HEK293T (cell line): ENCODE measurements around the gene RAD18.

Source experiments
- CTCF ChIA-PET: fragments of 350-600 bp; formaldehyde crosslinking; extraction: SDS; loops from one replicate; lab custom pipeline; 2021; ENCODE audit warnings: antibody characterized with exemption, inconsistent platforms; lab: Yijun Ruan, JAX
- POLR2A ChIA-PET: fragments of 350-600 bp; formaldehyde crosslinking; extraction: SDS; loops from one replicate; lab custom pipeline; 2020; ENCODE audit warnings: antibody characterized with exemption, inconsistent platforms; lab: Yijun Ruan, JAX
- DNase-seq: peaks from one replicate; pipeline ENCODE4 v3.0.0; 2012; ENCODE audit warnings: mixed read lengths; ENCODE audit errors: extremely low spot score
- ARNT ChIP-seq: fragments of 450-650 bp; IDR thresholded peaks from 2 replicates; pipeline ENCODE4 v1.6.1; 2017; ENCODE audit warnings: mild to moderate bottlenecking
- BHLHE40 ChIP-seq: fragments of 450-650 bp; IDR thresholded peaks from 2 replicates; pipeline ENCODE4 v1.6.1; 2016; ENCODE audit warnings: mild to moderate bottlenecking, moderate library complexity, borderline replicate concordance
- CTBP1 ChIP-seq: fragments of 450-650 bp; IDR thresholded peaks from 2 replicates; pipeline ENCODE4 v1.6.1; 2016; ENCODE audit warnings: borderline replicate concordance
- ELF4 ChIP-seq: fragments of 450-650 bp; IDR thresholded peaks from 2 replicates; pipeline ENCODE4 v1.6.1; 2017; ENCODE audit warnings: antibody characterized with exemption
- FOXA1 ChIP-seq: fragments of 450-650 bp; IDR thresholded peaks from 2 replicates; pipeline ENCODE4 v1.6.1; 2016; ENCODE audit warnings: mild to moderate bottlenecking
- FOXK2 ChIP-seq: fragments of 450-650 bp; IDR thresholded peaks from 2 replicates; pipeline ENCODE4 v1.6.1; 2016; ENCODE audit warnings: mild to moderate bottlenecking
- FOXM1 ChIP-seq: fragments of 450-650 bp; IDR thresholded peaks from 2 replicates; pipeline ENCODE4 v1.6.1; 2017; ENCODE audit warnings: mild to moderate bottlenecking, borderline replicate concordance
- HDGF ChIP-seq: fragments of 450-650 bp; IDR thresholded peaks from 2 replicates; pipeline ENCODE4 v1.6.1; 2017; ENCODE audit warnings: antibody characterized with exemption, borderline replicate concordance
- L3MBTL2 ChIP-seq: fragments of 450-650 bp; conservative IDR thresholded peaks from 2 replicates; pipeline ENCODE4 v1.6.1; 2016; ENCODE audit warnings: mild to moderate bottlenecking
- LEF1 ChIP-seq: fragments of 450-650 bp; IDR thresholded peaks from 2 replicates; pipeline ENCODE4 v1.6.1; 2017; ENCODE audit warnings: mild to moderate bottlenecking, borderline replicate concordance
- NFRKB ChIP-seq: fragments of 450-650 bp; IDR thresholded peaks from 2 replicates; pipeline ENCODE4 v1.6.1; 2016; ENCODE audit warnings: mild to moderate bottlenecking, moderate library complexity
- SP1 ChIP-seq: fragments of 450-650 bp; IDR thresholded peaks from 2 replicates; pipeline ENCODE4 v1.6.1; 2017
- SUZ12 ChIP-seq: fragments of 450-650 bp; IDR thresholded peaks from 2 replicates; pipeline ENCODE4 v1.6.1; 2016; ENCODE audit warnings: mild to moderate bottlenecking
- TARDBP ChIP-seq: fragments of 450-650 bp; IDR thresholded peaks from 2 replicates; pipeline ENCODE4 v1.6.1; 2016
- ZNF384 ChIP-seq: fragments of 450-650 bp; IDR thresholded peaks from 2 replicates; pipeline ENCODE4 v1.6.1; 2016
- TF ChIP-seq, protein P1 (sequence below): fragments of 450-650 bp; IDR thresholded peaks from 2 replicates; pipeline ENCODE4 v1.6.1; 2016

The RAD18 gene

DNA sequence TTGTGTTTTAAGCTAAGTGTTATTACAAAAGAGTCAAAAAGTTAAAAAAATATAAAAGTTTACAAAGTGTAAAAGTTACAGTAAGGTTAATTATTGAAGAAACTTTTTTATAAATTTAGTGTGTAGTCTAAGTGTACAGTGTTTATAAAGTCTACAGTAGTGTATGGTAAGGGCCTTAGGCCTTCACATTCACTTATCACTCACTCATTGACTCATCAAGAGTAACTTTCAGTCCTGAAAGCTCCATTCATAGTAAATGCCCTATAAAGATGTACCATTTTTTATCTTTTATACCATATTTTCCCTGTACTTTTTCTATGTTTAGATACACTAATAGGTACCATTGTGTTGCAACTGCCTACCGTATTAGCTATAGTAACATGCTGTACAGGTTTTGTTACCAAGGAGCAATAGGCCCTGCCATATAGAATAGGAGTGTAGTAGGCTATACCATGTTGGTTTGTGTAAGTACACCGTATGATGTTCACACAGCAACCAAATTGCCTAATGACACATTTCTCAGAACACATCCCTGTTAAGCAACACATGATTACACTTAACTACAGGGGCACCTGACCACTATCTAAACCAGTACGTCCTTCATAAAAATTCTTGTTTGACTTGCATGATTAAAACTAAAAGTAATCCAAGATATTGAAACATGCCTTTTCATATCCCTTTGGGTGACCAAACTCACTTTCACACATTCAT lies 17.2 kb downstream of the RAD18 start:
- ChIA-PET CTCF (no interaction called here), POLR2A (no interaction called here)
- no peak for TF ChIP-seq FOXM1
- no peak for TF ChIP-seq LEF1
- TF ChIP-seq, protein P1, sequence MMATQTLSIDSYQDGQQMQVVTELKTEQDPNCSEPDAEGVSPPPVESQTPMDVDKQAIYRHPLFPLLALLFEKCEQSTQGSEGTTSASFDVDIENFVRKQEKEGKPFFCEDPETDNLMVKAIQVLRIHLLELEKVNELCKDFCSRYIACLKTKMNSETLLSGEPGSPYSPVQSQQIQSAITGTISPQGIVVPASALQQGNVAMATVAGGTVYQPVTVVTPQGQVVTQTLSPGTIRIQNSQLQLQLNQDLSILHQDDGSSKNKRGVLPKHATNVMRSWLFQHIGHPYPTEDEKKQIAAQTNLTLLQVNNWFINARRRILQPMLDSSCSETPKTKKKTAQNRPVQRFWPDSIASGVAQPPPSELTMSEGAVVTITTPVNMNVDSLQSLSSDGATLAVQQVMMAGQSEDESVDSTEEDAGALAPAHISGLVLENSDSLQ = no peak
- no peak for TF ChIP-seq ARNT
- no peak for TF ChIP-seq BHLHE40
- TF ChIP-seq SUZ12 = no peak
- no peak for TF ChIP-seq HDGF
- DNase-seq = no peak

- ChIA-PET POLR2A (no interaction called here), CTCF (no interaction called here)
- DNase-seq = no peak
- TF ChIP-seq FOXA1 = no peak
- no peak for TF ChIP-seq NFRKB
- TF ChIP-seq L3MBTL2 = no peak
- TF ChIP-seq ZNF384 = no peak
- TF ChIP-seq LEF1 = no peak
- TF ChIP-seq ARNT = no peak
These were observed 20.4 kb downstream of the RAD18 start for GRCh38 chr3:8942746-8943488.

GRCh38 chr3:8942115-8942514 lies 21.2 kb downstream of the RAD18 start:
- ChIA-PET CTCF (no interaction called here), POLR2A (no interaction called here)
- TF ChIP-seq HDGF (no peak), CTBP1 (no peak), ARNT (no peak), SP1 (no peak), FOXM1 (no peak), BHLHE40 (no peak), LEF1 (no peak), ZNF384 (no peak), TARDBP (no peak), FOXK2 (no peak), SUZ12 (no peak), NFRKB (no peak), FOXA1 (no peak)
- TF ChIP-seq, protein P1 = no peak
- DNase-seq = no peak

DNA sequence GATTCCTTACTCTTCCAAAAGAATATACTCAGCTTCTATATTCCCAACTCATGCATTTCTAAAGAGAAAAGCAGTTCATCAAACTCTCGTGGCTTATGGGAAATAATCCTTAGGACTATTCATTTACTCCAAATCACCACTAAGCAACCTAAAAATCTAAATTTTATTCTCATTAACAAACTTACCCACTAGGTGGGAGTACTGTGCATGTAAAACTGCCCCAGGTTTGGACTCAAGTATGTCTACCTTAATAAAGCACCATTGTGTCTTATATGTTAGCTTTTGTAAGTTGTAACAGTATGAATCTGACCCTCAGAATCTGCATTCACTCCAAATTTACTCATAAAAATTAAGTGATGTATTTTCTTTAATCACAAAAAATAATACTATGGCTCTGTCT lies 25.3 kb downstream of the RAD18 start:
- POLR2A ChIA-PET = no interaction called here
- no peak for TF ChIP-seq NFRKB
- TF ChIP-seq FOXM1 = no peak
- peak; percentile 6 for DNase-seq
- CTCF ChIA-PET = no interaction called here

- DNase-seq = no peak
- ChIA-PET POLR2A (no interaction called here), CTCF (no interaction called here)
- TF ChIP-seq ELF4 (no peak), L3MBTL2 (no peak)
These were observed 25.9 kb downstream of the RAD18 start for GRCh38 chr3:8937064-8938020.

GRCh38 chr3:8932507-8932906 lies 30.8 kb downstream of the RAD18 start:
- no peak for TF ChIP-seq NFRKB
- TF ChIP-seq FOXM1 = no peak
- no peak for DNase-seq
- ChIA-PET POLR2A (no interaction called here), CTCF (no interaction called here)

DNA sequence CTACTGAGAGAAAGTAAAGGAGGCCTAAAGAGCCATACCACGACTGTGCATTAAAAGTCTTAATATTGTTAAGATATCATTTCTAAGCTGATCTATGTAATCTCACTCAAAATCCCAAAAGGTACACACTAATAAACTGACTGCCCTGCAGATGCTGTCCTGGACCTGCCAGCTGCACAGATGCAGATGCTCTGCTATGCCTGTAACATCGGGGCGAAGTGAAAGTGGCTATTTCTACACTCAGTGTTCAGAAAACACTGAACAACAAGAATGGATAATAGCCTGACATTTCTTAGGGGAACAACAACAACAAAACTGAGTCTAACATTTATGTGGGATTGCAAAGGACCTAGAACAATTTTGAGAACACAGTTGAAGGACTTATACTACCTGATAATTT lies 31.9 kb downstream of the RAD18 start:
- TF ChIP-seq SP1 (no peak), LEF1 (no peak), ELF4 (no peak), ARNT (no peak), SUZ12 (no peak), NFRKB (no peak), FOXK2 (no peak), ZNF384 (no peak)
- CTCF ChIA-PET = no interaction called here
- no peak for DNase-seq
- POLR2A ChIA-PET = no interaction called here
